Measurements from ENCODE around the gene FAM47E. TPM values are rescaled to one million over a fixed set of nuclear protein-coding genes. Genes with fewer than 3 reads are reported as not detected.
"Not testable (repeated sequence)": the region's sequence is repeated elsewhere in the genome, so short reads cannot be mapped to it uniquely, and the experiment has no call there.

FAM47E gene
- total RNA-seq, 1 donor from 2014 or later: not detected

DNA sequence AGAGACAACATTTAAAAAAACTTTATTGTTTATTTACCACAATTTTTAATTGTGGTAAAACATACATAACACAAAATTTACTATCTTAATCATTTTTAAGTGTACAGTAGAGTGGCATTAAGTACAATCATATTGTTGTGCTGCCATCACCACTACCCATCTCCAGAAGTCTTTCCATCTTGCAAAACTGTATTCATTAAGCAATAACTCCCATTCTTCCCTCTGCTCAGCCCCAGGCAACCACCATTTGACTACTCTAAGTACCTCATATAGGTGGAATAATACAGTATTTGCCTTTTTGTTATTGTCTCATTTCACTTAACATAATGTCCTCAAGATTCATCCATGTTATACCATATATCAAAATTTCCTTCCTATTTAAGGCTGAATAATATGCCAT lies 12.8 kb upstream of the FAM47E start:
- CTCF ChIA-PET: no interaction called here
- POLR2A ChIA-PET: no interaction called here

DNA sequence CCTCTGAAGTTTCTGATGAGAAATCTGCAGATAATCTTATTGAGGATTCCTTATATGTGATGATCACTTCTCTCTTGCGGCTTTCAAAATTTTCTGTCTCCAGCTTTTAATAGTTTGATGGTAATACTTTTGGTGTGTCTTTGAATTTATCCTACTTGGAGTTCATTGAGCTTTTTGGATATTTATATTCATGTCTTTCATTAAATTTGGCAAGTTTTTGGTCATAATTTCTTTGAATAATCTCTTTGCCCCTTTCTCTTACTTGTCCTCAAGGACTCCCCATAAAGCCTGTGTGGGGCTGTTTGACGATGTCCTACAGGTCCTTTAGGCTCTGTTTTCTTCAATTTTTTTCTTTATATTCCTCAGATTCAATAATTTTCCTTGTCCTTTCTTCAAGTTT lies 11.3 kb upstream of the FAM47E start:
- Mint-ChIP-seq H3K4me1 (no peaks in the 10 kb centered on the region), H3K9me3 (peaks cover 21% of the 10 kb centered on the region), H3K4me3 (no peak overlapping the region), H3K27ac (no peak overlapping the region), H3K27me3 (peaks cover 13% of the 10 kb centered on the region), H3K36me3 (ENCODE audit: low read depth) (no peaks in the 10 kb centered on the region)
- ATAC-seq (ENCODE audit: low read depth): no peak
- intact Hi-C loops (cut with micrococcal nuclease): no loop called here
- TF ChIP-seq, protein P1, sequence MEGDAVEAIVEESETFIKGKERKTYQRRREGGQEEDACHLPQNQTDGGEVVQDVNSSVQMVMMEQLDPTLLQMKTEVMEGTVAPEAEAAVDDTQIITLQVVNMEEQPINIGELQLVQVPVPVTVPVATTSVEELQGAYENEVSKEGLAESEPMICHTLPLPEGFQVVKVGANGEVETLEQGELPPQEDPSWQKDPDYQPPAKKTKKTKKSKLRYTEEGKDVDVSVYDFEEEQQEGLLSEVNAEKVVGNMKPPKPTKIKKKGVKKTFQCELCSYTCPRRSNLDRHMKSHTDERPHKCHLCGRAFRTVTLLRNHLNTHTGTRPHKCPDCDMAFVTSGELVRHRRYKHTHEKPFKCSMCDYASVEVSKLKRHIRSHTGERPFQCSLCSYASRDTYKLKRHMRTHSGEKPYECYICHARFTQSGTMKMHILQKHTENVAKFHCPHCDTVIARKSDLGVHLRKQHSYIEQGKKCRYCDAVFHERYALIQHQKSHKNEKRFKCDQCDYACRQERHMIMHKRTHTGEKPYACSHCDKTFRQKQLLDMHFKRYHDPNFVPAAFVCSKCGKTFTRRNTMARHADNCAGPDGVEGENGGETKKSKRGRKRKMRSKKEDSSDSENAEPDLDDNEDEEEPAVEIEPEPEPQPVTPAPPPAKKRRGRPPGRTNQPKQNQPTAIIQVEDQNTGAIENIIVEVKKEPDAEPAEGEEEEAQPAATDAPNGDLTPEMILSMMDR (IDR thresholded peaks at IDR 0.05): no peak
- POLR2A ChIA-PET: no interaction called here
- DNase-seq: no peak
- CTCF ChIA-PET: no interaction called here

More for the DNA sequence above, 12.8 kb upstream of the FAM47E start:
- H3K9me3 Mint-ChIP-seq: peaks cover 18% of the 10 kb centered on the region
- intact Hi-C loops (cut with micrococcal nuclease): no loop called here
- H3K27ac Mint-ChIP-seq: no peak overlapping the region
- TF ChIP-seq, protein P1 (IDR thresholded peaks at IDR 0.05): no peak
- H3K36me3 Mint-ChIP-seq (ENCODE audit: low read depth): no peaks in the 10 kb centered on the region
- H3K4me1 Mint-ChIP-seq: no peaks in the 10 kb centered on the region
- ATAC-seq (ENCODE audit: low read depth): no peak
- no peak for DNase-seq
- H3K27me3 Mint-ChIP-seq: peaks cover 9% of the 10 kb centered on the region
- no peak overlapping the region for H3K4me3 Mint-ChIP-seq

DNA sequence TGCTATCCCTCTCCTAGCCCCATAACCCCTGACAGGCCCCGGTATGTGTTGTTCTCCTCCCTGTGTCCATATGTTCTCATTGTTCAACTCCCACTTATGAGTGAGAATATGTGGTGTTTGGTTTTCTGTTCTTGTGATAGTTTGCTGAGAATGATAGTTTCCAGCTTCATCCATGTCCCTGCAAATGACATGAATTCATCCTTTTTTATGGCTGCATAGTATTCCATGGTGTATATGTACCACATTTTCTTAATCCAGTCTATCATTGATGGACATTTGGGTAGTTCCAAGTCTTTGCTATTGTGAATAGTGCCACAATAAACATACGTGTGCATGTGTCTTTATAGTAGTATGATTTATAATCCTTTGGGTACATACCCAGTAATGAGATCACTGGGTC lies 7.6 kb upstream of the FAM47E start:
- POLR2A ChIA-PET; H3K27ac Mint-ChIP-seq; H3K36me3 Mint-ChIP-seq (ENCODE audit: low read depth); DNase-seq; ATAC-seq (ENCODE audit: low read depth); H3K4me1 Mint-ChIP-seq; H3K4me3 Mint-ChIP-seq; CTCF ChIA-PET; intact Hi-C loops (cut with micrococcal nuclease): not testable (repeated sequence)
- Mint-ChIP-seq H3K27me3 (peaks cover 28% of the 10 kb centered on the region), H3K9me3 (peaks cover 19% of the 10 kb centered on the region)

DNA sequence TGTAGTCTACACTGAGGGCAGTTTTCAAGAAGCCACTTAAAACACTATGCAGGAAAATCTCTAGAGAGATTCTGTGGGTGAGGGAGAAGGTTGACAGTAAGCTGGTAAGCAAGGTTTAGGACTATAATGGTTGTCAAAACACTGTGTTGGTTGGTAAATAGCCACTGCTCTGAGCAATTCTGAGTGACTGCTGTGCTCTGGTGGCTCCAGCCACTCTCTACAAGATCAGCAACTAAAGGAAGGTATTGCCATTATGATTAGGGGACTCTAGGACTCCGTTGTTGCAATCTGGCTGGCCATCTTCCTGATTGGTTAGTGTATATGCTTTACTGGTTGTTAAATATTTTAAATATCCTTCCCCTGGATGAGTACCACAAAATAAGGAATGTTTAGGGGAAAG lies 5.5 kb upstream of the FAM47E start:
- CTCF ChIA-PET: no interaction called here
- Mint-ChIP-seq H3K27me3 (peaks cover 43% of the 10 kb centered on the region), H3K4me3 (no peak overlapping the region), H3K4me1 (peaks cover 2% of the 10 kb centered on the region), H3K36me3 (ENCODE audit: low read depth) (no peaks in the 10 kb centered on the region), H3K27ac (no peak overlapping the region), H3K9me3 (peaks cover 3% of the 10 kb centered on the region)
- intact Hi-C loops (cut with micrococcal nuclease): no loop called here
- ATAC-seq (ENCODE audit: low read depth) (no peak), DNase-seq (no peak)
- POLR2A ChIA-PET: no interaction called here
- TF ChIP-seq, protein P1 (IDR thresholded peaks at IDR 0.05): no peak

DNA sequence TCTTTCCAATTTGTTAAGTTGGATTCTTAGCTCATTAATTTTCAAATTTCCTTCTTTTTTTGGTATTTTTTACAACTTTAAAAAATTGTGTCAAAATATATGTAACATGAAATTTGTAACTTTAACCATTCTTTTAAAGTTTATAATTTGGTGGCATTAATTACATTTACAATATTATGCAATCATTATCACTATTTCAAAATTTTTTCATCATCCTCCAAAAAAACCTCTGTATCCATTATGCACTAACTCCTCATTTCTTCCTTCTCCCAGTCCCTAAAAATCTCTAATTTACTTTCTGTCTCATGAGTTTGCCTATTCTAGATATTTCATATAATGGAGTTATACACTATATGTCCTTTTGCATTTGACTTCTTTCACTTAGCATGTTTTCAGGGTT lies 4.7 kb upstream of the FAM47E start:
- no peak overlapping the region for H3K27ac Mint-ChIP-seq
- H3K4me1 Mint-ChIP-seq: peaks cover 6% of the 10 kb centered on the region
- H3K36me3 Mint-ChIP-seq (ENCODE audit: low read depth): no peaks in the 10 kb centered on the region
- CTCF ChIA-PET: no interaction called here
- peaks cover 2% of the 10 kb centered on the region for H3K9me3 Mint-ChIP-seq
- TF ChIP-seq, protein P1 (IDR thresholded peaks at IDR 0.05): no peak
- POLR2A ChIA-PET: no interaction called here
- no peak for DNase-seq
- ATAC-seq (ENCODE audit: low read depth): no peak
- intact Hi-C loops (cut with micrococcal nuclease): no loop called here
- H3K27me3 Mint-ChIP-seq: peaks cover 45% of the 10 kb centered on the region
- H3K4me3 Mint-ChIP-seq: no peak overlapping the region

DNA sequence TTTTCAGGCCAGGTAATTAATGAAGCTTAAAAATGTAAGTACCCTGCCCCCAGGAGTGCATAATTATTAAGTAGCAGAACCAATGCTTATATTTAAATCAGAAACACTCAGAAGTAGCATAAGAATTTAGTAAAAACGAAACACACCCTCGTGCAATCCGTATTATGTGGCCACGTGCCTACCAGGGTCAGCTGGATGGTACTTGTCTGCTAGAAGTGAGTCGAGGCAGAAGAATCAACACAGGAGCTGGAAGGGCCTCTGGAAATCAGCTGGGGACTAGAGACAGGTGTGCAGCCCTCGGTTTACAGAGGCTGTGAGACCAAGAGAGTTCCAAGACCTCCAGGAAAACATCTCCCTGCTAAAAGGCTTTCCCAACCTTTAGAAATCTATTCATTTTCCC lies 559 bp upstream of the FAM47E start:
- no peak overlapping the region for H3K27ac Mint-ChIP-seq
- H3K4me3 Mint-ChIP-seq: peak overlapping the region; percentile 76
- H3K27me3 Mint-ChIP-seq: peaks cover 61% of the 10 kb centered on the region
- no peaks in the 10 kb centered on the region for H3K36me3 Mint-ChIP-seq (ENCODE audit: low read depth)
- no peak for ATAC-seq (ENCODE audit: low read depth)
- H3K4me1 Mint-ChIP-seq: peaks cover 6% of the 10 kb centered on the region
- intact Hi-C loops (cut with micrococcal nuclease): loop anchor here (5.0 kb wide), 2 partner anchors 69 to 251 kb away; no protein-coding TSS in a partner anchor
- no peaks in the 10 kb centered on the region for H3K9me3 Mint-ChIP-seq
- TF ChIP-seq, protein P1 (IDR thresholded peaks at IDR 0.05): no peak
- DNase-seq: no peak
- ChIA-PET POLR2A (no interaction called here), CTCF (no interaction called here)
